GM18520 (cell line): Measurements from ENCODE around the gene PTPN11.

Source experiments
- ATAC-seq: cut with Tn5 transposase; IDR thresholded peaks from one replicate; pipeline ENCODE4 v1.9.1; 2021; ENCODE audit not compliant: unreplicated experiment

The PTPN11 gene

GRCh38 chr12:112538740-112539139 is 120.0 kb downstream of the PTPN11 start:
- no peak for ATAC-seq

GRCh38 chr12:112539221-112539620 is 120.5 kb downstream of the PTPN11 start:
- no peak for ATAC-seq

- no peak for ATAC-seq
Observed at GRCh38 chr12:112540021-112540420, 121.3 kb downstream of the PTPN11 start.

- no peak for ATAC-seq
Observed at GRCh38 chr12:112543751-112544150, 125.0 kb downstream of the PTPN11 start.

GRCh38 chr12:112546339-112546738 is 127.6 kb downstream of the PTPN11 start:
- no peak for ATAC-seq

GRCh38 chr12:112546996-112547395 is 128.2 kb downstream of the PTPN11 start:
- ATAC-seq = no peak

GRCh38 chr12:112549031-112549430 is 130.3 kb downstream of the PTPN11 start:
- no peak for ATAC-seq

- ATAC-seq = no peak
Observed at GRCh38 chr12:112551681-112552080, 132.9 kb downstream of the PTPN11 start.

- no peak for ATAC-seq
Observed at GRCh38 chr12:112555621-112556233, 137.0 kb downstream of the PTPN11 start.

GRCh38 chr12:112557951-112558630 is 139.3 kb downstream of the PTPN11 start:
- ATAC-seq = no peak
